NCI-H748 (cell line): ENCODE results near the gene SLC18A2.
"Not testable (repeated sequence)": the region's sequence is repeated elsewhere in the genome, so short reads cannot be mapped to it uniquely, and the experiment has no call there.

ENCODE experiments used
- DNase-seq: peaks from one replicate; lab custom pipeline; 2025; ENCODE audit not compliant: unreplicated experiment; lab: John Stamatoyannopoulos, UW

The SLC18A2 gene

DNA sequence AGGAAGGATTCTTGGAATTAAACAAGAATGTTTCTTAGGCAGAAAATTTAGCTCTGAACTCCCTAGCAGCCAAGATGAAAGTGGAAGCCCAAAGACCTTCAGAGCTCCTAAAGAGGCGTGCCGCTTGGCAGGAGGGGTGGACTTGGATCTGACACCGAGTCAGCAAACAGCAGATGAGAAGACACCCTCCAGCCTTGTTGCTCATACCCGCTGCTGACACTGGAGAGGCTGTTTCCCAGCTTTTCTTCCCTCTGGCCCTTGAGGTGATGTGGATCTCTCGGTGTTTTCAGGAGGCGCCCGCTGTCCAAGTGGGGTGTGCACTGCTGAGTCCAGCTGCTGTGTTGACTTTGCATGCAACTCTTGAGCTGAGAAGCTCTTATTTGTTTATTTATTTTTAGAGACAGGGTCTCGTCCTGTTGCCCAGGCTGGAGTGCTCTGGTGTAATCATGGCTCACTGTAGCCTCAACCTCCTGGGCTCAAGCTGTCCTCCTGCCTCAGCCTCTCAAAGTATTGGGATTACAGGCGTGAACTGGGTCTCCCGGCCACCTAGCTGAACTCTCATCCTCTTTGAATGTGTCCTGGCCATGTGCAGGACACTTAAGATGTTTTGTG, 21.5 kb downstream of the SLC18A2 start:
- DNase-seq: no peak

DNA sequence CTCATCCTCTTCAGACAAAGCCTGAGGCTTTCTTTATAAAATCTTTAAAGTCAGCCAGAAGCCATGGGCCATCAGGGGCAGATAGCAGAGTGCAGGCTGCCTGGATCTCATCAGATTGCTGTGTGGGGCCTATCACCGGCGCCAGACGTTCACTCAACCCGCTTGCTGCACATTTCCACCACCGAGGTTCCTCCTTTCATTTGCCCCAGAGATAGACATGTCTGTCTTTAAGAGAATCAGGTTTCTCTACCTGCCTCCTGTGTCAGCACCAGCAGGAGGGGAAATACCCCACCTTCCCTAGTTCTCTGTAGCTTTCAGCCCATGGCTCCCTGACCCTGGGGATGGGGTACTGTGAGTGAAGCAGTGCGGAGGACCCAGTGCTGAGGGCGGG, 22.0 kb downstream of the SLC18A2 start:
- DNase-seq: no peak

DNA sequence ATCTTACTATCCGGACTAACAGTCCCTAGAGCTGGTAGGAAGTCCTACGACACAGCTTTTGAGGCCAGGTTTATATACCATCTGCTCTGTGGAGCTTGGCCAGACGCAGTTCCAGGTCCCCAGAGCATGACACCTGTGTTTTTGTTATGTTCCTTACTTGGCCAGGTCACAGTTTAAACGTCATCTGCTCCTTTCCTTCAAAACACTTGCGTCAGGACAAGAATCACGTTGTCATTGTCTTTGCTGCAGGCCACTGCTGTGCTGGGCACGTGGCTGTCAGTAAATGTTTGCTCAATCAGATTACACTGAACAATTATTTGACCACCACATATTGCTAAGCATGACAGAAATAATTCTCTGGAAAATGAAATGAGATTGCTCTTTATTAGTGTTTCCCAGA, 23.9 kb downstream of the SLC18A2 start:
- peak; percentile 86 for DNase-seq

DNA sequence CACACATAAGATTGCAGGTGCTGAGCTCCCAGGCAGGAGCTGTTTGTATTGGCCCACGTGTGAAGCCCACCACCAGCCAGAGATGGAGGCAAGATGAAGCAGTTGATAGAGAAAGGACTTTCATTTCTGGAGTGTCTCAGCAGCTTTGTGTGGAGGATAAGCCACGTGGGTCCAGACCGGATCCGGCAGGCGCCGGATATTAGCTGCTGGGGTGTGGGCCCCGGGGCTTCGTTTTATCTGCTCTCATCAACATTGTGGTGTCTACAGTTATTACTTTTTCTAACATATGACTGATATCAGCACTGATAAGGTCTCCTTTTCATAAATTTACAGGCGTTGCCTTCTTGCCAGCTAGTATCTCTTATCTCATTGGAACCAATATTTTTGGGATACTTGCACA, 25.5 kb downstream of the SLC18A2 start:
- no peak for DNase-seq

DNA sequence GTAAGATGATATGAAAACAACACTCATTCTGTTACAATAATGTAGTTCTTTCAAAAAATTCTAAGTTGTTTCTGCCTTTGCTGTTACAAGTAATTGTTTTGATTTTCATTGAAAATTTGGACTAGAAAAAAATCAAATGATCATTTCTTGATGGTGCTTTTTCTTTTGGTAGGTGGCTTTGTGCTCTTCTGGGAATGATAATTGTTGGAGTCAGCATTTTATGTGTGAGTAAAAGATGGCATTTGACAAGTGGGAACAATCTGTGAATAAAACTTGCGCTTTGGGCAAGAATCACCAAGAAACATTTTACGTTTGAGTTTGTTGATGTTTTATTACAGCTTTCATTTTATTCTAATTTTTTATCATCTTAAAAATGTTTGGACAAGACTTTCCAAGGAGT, 25.9 kb downstream of the SLC18A2 start:
- DNase-seq: no peak

DNA sequence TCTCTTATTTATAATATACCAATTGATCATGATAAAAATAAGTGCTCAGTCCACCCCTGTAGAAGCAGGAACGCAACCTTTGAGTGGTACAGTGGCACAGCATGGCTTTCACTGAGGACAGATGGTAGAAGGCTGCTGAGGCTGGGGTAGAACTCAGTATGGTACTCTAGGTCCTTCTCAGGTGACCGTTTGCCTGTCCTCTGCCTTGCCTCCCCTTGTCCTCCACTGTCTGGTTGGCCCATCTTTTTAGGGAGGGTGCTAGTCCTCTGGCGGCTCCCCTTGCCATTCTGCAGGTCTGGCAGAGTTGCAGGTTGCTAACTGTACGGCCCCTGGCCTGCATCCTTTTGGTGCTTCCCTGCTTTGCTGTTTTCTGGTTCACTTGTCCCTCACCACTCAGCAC, 27.3 kb downstream of the SLC18A2 start:
- DNase-seq: no peak

DNA sequence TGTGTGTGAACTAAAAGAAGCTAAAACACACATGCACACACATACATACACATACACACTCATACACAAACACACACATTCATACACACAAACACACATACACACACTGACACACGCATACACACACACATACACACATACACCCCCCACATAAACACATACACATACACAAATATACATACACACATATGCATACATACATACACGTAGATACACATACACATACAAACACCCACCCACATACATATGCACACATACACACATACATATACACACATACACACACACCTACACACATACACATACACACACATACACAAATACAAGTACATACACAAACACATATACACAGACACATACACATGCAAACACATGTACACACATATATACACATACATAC, 28.0 kb downstream of the SLC18A2 start:
- no peak for DNase-seq

DNA sequence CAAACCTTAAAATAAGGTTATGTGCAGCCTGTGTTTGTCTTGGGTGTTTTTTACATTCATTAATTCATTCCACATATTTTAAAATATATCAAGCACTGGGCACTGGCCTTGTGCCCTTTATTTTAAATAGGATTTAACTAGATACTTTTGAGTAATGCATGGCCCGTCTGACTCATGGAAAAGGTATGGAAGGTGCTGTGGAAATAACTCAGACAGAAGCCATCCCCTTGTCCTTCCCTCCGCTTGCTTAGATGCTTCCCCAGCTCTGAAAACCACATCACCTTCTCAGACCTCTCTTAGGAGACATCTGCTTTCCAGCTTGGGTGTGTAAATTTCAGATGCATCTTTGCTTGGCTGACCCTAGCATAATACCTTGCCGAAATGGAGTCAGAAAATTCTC, 30.5 kb downstream of the SLC18A2 start:
- DNase-seq: no peak

DNA sequence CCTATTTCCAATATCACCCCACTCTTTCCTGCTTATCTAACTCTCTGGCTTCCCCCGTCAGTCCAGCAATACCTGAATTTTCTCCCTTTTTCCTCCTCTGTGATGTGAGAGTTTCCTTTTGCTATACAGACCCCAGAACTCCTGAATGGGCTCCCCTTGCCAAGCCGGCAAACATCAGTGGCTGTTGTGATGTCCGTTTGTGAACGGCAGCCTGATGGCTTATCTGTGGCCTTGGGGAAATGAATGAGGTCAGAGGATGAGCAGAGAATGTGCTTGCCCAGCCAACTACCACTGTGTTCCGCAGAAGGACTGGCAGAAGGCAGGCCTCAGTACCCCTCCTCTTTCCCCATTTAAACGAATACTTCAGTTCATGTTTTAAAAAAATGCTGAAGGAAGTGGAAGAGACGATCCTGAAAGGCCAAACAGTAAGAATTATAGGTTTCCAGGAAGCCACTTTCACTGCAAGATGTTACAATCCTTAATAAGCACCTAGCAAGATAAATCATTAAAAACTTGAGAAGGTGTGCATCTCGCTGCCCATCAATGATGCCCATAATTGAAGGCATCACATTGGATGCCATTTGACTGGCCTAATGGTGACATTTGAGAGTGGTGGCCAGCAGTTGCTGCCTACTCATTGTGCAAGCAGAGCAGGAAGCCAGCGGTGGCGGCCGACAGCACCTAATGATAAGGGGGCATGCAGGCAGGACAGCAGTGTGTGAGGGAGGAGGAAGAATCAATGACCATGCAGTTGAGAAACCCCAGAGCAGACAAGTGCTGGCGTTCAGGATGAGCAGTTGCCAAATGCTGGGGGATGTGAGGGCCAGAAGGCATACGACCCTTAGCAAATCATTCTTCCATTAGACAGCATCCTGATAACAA, 31.5 kb downstream of the SLC18A2 start:
- DNase-seq: no peak

DNA sequence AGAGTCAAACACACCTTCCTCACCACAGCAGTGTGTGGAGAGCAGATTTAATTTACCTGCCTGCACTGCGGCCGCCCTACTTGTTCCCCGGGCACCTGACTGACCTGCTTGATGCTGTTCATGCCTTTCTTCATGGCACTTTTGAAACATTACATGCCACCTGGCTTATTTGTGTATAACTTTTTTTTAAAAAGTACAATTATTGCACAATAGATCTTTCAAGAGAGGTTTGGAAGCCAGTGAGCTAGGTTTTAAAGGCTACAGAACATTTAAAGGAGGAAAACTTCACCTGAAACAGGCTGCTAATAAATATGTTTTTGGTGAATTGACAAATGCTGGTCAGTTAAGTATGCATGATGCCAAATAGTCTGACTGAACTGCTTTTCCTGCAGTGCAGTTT, 33.1 kb downstream of the SLC18A2 start:
- DNase-seq: no peak

DNA sequence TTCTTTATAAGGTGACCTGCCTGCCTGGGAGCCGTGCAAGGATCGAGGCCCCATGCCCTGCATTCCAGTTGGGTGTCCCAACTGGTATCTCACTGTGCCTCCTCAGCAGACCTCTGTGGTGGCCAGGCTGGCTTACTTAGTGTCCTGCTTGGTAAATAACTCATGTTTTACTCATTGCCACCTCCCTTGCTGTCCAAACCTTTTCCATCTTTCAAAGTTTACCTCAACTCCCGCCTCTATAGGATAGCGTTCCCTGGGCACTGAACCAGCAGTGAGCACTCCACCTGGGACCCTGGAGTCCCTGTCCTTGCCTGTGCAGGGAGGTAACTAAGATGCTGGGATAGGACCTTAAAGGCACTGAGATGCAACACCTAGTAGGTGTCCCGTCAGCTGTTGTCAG, 33.6 kb downstream of the SLC18A2 start:
- DNase-seq: no peak

DNA sequence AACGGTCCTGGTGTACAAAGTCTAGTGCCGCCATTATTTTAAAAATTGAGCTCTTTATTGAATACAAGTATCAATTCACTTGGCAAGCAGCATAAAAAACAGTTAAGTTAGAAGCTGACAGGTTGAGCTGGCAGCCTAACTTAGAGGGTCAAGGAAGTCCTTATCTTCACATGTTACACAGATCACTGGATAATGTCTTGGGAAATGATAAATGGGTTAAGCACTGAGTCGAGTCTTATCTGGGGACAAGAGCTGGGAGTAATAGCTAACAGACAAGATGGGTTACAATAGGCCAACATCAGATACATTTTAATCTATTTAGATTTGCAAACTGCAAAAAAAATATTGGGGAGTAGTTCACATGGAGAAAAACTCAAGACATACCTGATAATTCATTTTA, 34.2 kb downstream of the SLC18A2 start:
- DNase-seq: no peak

DNA sequence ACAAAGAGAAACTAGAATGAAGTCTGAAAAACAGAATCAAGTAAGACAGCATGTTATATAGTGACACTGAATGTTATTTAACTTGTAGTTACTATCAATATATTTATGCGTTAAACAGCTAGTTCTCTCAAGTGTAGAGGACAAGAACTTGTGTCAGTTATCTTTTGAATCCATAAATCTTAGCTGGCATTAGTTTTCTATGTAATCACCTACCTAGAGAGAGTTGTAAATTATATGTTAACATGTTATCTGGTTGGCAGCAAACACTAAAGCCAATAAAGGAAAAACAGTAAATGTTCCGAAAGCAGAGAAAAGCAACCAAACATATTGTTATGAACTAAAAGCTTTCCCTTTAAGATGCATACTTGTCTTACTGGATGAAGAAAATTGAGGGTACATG, 36.8 kb downstream of the SLC18A2 start:
- DNase-seq: no peak

DNA sequence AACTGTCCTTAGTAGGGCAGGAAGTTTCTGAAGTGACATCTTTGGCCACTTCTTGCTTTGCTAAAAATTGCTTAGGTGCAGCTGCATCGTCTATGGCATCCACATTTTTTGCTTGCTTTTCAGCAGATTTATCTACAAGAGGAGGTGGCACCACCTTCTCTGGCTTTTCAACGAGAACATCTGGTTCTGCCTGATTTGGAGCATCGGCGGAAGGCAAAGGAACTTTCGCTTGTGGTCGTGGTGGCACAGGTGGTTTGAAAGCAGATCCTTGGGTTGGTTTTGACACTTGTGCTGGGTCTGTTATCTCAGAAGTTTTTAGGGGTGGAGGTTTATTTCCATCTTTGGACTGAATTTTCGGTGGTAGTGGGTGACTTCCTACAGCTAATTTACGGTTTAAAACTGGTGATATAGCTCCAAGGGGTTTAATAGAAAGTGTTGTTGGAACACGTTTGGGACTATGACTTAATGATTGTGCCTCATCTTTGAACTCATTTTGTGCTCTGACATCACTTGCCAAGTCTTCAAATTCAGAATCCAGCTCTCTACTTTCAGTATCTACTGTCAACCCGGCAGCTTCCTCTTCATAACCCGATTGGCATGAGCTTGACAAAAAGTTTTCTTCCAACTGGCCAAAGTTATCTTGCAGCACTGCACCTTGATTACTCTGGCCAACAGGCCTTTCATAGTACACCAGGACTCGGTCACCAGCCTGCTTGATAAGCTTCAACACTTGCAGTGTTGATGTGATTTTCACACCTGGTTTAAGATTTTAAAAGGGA, 44.0 kb downstream of the SLC18A2 start:
- DNase-seq: no peak

DNA sequence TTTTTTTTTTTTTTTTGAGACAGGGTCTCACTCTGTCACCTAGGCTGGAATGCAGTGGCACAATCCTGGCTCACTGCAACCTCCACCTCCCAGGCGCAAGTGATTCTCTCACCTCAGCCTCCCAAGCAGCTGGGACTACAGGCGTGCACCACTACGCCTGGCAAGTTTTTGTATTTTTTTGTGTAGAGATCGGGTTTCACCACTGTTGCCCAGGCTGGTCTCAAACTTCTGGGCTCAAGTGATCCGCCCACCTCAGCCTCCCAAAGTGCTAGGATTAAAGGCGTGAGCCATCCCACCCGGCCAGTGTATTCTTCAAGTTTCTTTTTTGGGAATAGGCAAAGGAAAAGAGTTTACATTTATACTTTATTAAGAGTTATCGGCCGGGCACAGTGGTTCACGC, 50.0 kb downstream of the SLC18A2 start:
- not testable (repeated sequence) for DNase-seq

DNA sequence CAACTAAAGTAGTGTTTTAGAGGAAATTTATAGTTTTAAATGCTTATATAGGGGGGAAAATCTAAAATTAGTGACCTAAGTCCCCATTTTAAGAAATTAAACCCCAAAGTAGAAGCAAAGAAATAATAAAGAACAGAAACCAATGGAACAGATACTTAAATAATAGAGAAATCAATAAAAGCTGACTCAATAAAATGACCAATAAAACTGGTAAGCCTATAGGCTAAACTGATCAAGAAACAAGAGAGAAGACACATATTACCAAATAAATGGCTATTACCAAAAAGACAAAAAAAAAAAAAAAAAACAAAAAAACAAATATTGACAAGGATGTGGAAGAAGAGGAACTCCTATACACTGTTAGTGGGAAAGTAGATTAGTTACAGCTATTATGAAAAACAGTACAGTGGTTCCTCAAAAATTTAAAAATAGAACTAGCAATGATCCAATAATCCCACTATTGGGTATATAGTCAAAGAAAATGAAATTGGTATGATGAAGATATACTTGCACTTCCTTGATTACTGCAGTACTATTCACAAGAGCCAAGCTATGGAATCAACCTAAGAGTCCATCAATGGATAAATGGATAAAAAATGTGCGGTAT, 53.2 kb downstream of the SLC18A2 start:
- no peak for DNase-seq

DNA sequence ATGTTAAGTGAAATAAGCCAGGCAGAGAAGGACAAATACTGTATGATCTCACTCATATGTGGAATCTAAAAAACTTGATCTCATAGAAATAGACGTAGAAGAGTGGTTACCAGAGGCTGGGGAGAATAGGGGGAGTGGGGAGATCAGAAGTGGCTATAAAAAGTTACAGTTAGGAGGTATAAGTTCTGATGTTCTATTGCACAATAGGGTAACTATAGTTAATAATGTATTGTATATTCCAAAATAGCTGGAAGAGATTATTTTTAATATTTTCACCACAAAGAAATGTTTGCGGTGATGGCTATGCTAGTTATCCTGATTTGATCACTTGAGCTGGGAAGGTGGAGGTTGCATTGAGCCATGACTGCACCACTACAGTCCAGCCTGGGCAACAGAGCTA, 53.8 kb downstream of the SLC18A2 start:
- no peak for DNase-seq

DNA sequence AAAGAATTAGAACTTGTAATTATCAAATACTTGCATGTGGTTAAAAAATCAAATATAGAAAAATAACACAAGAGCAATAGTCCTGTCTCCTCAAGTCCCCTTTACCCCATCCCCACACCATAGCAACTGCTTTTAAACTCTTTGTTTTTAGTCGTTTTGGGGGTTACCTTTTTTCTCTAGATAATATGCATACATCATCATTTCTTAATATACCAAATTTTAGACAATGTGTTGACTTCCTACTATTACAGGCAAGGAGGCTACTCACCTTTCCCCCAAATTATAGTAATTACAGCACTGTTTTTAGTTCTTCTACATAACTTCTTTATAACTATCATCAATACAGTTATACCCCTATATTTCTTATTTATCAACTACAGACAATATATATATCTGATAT, 57.3 kb downstream of the SLC18A2 start:
- no peak for DNase-seq

DNA sequence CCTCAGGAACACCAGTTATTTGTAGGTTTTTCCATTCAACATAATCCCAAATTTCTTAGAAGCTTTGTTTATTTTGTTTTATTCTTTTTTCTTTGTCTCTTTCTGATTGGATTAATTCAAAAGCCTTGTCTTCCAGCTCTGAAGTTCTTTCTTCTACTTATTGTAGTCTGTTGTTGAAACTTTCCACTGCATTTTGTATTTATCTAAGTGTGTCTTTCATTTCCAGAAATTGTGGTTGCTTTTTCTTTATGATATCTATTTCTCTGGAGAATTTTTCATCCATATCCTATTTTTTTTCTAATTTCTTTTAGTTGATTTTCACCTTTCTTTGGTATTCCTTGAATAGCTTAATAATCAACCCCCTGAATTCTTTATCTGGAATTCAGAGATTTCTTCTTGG, 58.5 kb downstream of the SLC18A2 start:
- no peak for DNase-seq

DNA sequence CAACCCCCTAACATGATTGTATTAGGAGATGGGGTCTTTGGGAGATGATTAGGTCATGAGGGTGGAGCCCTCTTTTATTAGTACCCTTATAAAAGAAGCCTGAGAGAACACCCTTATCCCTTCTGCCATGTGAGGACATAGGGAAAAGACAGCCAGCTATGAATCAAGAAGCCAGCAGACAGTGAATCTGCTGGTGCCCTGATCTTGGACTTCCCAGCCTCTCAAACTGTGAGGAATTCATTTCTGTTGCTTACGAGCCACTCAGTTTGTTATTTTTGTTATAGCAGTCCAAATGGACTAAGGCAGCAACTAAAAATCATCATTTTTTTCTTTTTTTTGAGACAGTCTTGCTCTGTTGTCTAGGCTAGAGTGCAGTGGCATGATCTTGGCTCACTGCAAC, 59.8 kb downstream of the SLC18A2 start:
- DNase-seq: no peak

DNA sequence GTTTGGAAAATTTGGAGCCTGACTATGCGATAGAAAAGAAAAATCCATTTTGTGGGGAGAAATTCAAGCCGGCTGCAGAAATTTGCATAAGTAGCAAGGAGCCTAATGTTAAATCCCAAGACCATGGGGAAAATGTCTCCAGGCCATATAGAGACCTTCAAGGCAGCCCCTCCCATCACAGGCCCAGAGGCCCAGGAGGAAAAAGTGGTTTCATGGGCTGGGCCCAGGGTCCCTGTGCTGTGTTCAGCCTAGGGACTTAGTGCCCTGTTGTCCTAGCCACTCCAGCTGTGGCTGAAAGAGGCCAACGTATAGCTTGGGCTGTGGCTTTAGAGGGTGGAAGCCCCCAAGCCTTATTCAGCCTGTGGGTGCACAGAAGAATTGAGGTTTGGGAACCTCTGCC, 62.5 kb downstream of the SLC18A2 start:
- not testable (repeated sequence) for DNase-seq

DNA sequence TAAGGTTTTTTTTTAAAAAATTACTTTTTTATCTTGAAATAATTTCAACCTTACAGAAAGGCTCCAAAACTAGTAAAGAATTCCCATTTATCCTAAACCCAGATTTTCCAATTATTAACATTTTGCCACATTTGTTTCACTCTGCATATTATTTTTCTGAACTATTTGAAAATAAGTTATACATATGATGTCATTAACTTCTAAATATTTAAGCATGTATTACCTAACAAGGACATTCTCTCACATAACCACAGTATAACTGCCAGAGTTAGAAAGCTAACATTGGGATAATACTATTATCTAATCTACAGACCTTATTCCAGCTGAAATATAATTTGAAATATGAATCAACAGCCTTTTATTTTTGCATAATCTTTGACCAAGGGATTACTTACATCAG, 65.8 kb downstream of the SLC18A2 start:
- no peak for DNase-seq
